Spleen (tissue), 11 donors: Measurements from ENCODE around the gene PRKG1. TPM values are rescaled to one million over a fixed set of nuclear protein-coding genes. Genes with fewer than 3 reads are reported as not detected.

Experiments used
- DNase-seq: peaks from one replicate; pipeline ENCODE4 v3.0.0-alpha.2; 2020
- H3K27ac ChIP-seq, 8 donors: fragments of 200-600 bp; sonication (generic) in 7 of 8; 1 replicate in 4 of 8; 2 replicates in 4 of 8; pipeline versions ENCODE4 v1.5.0 to v1.8.0; 2016 to 2021; ENCODE audit warnings: inconsistent platforms in 4 of 8, mild to moderate bottlenecking in 4 of 8, moderate library complexity in 1 of 8
- H3K27me3 ChIP-seq, 7 donors: fragments of 200-600 bp; sonication (generic) in 6 of 7; replicated peaks in 1 of 7; 1 replicate in 4 of 7; 2 replicates in 3 of 7; pipeline versions ENCODE4 v1.5.0 to v1.8.0; 2016 to 2021; ENCODE audit warnings: inconsistent platforms in 3 of 7, mild to moderate bottlenecking in 1 of 7
- H3K36me3 ChIP-seq, 6 donors: fragments of 200-600 bp; sonication (generic) in 5 of 6; 1 replicate in 4 of 6; 2 replicates in 2 of 6; pipeline versions ENCODE4 v1.5.0 to v1.8.0; 2016 to 2021; ENCODE audit warnings: inconsistent platforms in 2 of 6
- H3K4me1 ChIP-seq, 6 donors: fragments of 200-600 bp; sonication (generic) in 5 of 6; 1 replicate in 3 of 6; 2 replicates in 3 of 6; pipeline versions ENCODE4 v1.5.0 to v1.8.0; 2016 to 2021; ENCODE audit warnings: inconsistent platforms in 3 of 6
- H3K4me3 ChIP-seq, 8 donors: fragments of 200-600 bp; sonication (generic) in 7 of 8; 1 replicate in 4 of 8; 2 replicates in 4 of 8; pipeline versions ENCODE4 v1.5.0 to v1.8.0; 2016 to 2021; ENCODE audit warnings: inconsistent platforms in 4 of 8, mild to moderate bottlenecking in 4 of 8, moderate library complexity in 2 of 8
- H3K9me3 ChIP-seq, 8 donors: fragments of 200-600 bp; sonication (generic) in 7 of 8; 1 replicate in 4 of 8; 2 replicates in 4 of 8; pipeline versions ENCODE4 v1.5.0 to v1.8.0; 2016 to 2021; ENCODE audit warnings: inconsistent platforms in 4 of 8
- CTCF ChIP-seq, 11 experiments: fragments of 200-600 bp in 7 of 11; fragments of 450-650 bp in 4 of 11; sonication (generic) in 4 of 11; IDR thresholded peaks in 8 of 11; conservative IDR thresholded peaks in 3 of 11; 1 replicate in 7 of 11; 2 replicates in 4 of 11; pipeline versions ENCODE4 v1.4.0 to v1.8.0; 2016 to 2021; ENCODE audit warnings: antibody characterized with exemption in 11 of 11, inconsistent platforms in 4 of 11, mild to moderate bottlenecking in 1 of 11
- POLR2A ChIP-seq, 3 donors: fragments of 450-650 bp; IDR thresholded peaks; one replicate each; pipeline ENCODE4 v1.5.1; 2017; ENCODE audit warnings: antibody characterized with exemption in 3 of 3, mild to moderate bottlenecking in 1 of 3
- POLR2AphosphoS5 ChIP-seq, 3 donors: sonication (generic); formaldehyde crosslinking; IDR thresholded peaks; one replicate each; pipeline ENCODE4 v1.5.1; 2017; ENCODE audit warnings: antibody characterized with exemption in 3 of 3
- WGBS, 5 donors: extraction: QIAGEN DNeasy Blood & Tissue Kit in 3 of 5; methylation state at CpG; one replicate each; pipeline versions ENCODE4 v1.1.5 to v1.1.7; 2013 to 2018; 5-methylcytosine and 5-hydroxymethylcytosine counted together
- intact Hi-C: fragments of 100-400 bp; cut with DNase I; formaldehyde crosslinking; loops from one replicate; pipeline ENCODE4 v1.15.0; 2023; ENCODE audit warnings: low total_unique reads
- polyA plus RNA-seq, 3 donors: library from polyadenylated mRNA; stranded (reverse); fragments of 200-250 nt; gene quantifications; one replicate each; pipeline ENCODE4 v1.2.1, GENCODE V29; 2013
- total RNA-seq, 7 donors: library from RNA; depleted of rRNA in 3 of 7; stranded (reverse); fragments of >200 nt in 3 of 7; fragmentation: NEBNext Ultra II Directional in 4 of 7; extraction: Animal tissue kit (Norgen Biotek cat#: 25700) in 4 of 7; gene quantifications; one replicate each; pipeline versions ENCODE4 v1.1.0 to v1.2.1, GENCODE V29; 2016 to 2021
- donor health status: healthy with polysubstance abuse.
- donor health status: DM: no; HTN: no; CAD: no; lungs with moderate emphysema.
- donor health status: DM: no; HTN: no; CAD: no.
- donor health status: Bipolar disorder and iron deficiency.
- donor health status: healthy.
- donor health status: DM: no; HTN: no; CAD: no.
- donor health status: DM: yes; HTN: yes; CAD: no.

Gene PRKG1
- total and polyA plus RNA-seq, 10 donors = 0.65 to 10.5 (median 7.2) TPM

- intact Hi-C loops = no loop called here
- Histone ChIP-seq H3K4me1 (no peaks in the 10 kb centered on the region), H3K27ac (no peak overlapping the region), H3K27me3 (no peaks in the 10 kb centered on the region), H3K9me3 (no peaks in the 10 kb centered on the region), H3K4me3 (no peak overlapping the region), H3K36me3 (no peaks in the 10 kb centered on the region)
- no peak for DNase-seq
- WGBS, 5 donors = 59 to 82% (median 70%) methylated on average over 5 of the region's 5 CpGs
- no peak for TF ChIP-seq POLR2AphosphoS5 (IDR thresholded peaks at IDR 0.05)
These were observed 924.8 kb downstream of the PRKG1 start for GRCh38 chr10:51999096-51999495.

- Histone ChIP-seq H3K36me3 (no peaks in the 10 kb centered on the region), H3K9me3 (peaks cover 0 to 12% (median 6%) of the 10 kb centered on the region in 8 donors), H3K27ac (no peak overlapping the region), H3K4me1 (no peaks in the 10 kb centered on the region), H3K4me3 (no peak overlapping the region), H3K27me3 (no peaks in the 10 kb centered on the region)
- 42 to 50% (median 48%) methylated on average over 5 of the region's 5 CpGs for WGBS, 5 donors
- intact Hi-C loops = no loop called here
- TF ChIP-seq CTCF (IDR thresholded peaks at IDR 0.05 in 8 of 11, conservative IDR thresholded peaks at IDR 0.05 in 3 of 11) (peak in 6 of 11 experiments; percentile 20 to 45 (median 38)), POLR2AphosphoS5 (IDR thresholded peaks at IDR 0.05) (no peak), POLR2A (IDR thresholded peaks at IDR 0.05) (no peak)
- DNase-seq = no peak
These were observed 930.2 kb downstream of the PRKG1 start for GRCh38 chr10:52004342-52004949.

GRCh38 chr10:52007091-52007490 is 932.8 kb downstream of the PRKG1 start:
- TF ChIP-seq CTCF (IDR thresholded peaks at IDR 0.05 in 8 of 11, conservative IDR thresholded peaks at IDR 0.05 in 3 of 11) = no peak
- no peak for TF ChIP-seq POLR2AphosphoS5 (IDR thresholded peaks at IDR 0.05)
- TF ChIP-seq POLR2A (IDR thresholded peaks at IDR 0.05) = no peak
- no peak overlapping the region for H3K27ac ChIP-seq
- WGBS, 5 donors = 79 to 96% (median 82%) methylated on average over 2 of the region's 2 CpGs
- peaks cover 0 to 15% (median 8%) of the 10 kb centered on the region in 8 donors for H3K9me3 ChIP-seq
- no peak for DNase-seq
- H3K4me3 ChIP-seq = no peak overlapping the region
- H3K36me3 ChIP-seq = no peaks in the 10 kb centered on the region
- H3K4me1 ChIP-seq = no peaks in the 10 kb centered on the region
- H3K27me3 ChIP-seq = no peaks in the 10 kb centered on the region
- intact Hi-C loops = no loop called here

GRCh38 chr10:52011118-52011517 is 936.8 kb downstream of the PRKG1 start:
- H3K4me3 ChIP-seq = no peak overlapping the region
- peaks cover 0 to 36% (median 18%) of the 10 kb centered on the region in 8 donors for H3K9me3 ChIP-seq
- H3K4me1 ChIP-seq = no peaks in the 10 kb centered on the region
- no peaks in the 10 kb centered on the region for H3K36me3 ChIP-seq
- no peaks in the 10 kb centered on the region for H3K27me3 ChIP-seq
- 85 to 97% (median 90%) methylated on average over 1 of the region's 1 CpG for WGBS, 5 donors
- DNase-seq = no peak
- intact Hi-C loops = no loop called here
- no peak for TF ChIP-seq CTCF (IDR thresholded peaks at IDR 0.05 in 8 of 11, conservative IDR thresholded peaks at IDR 0.05 in 3 of 11)
- no peak for TF ChIP-seq POLR2AphosphoS5 (IDR thresholded peaks at IDR 0.05)
- no peak for TF ChIP-seq POLR2A (IDR thresholded peaks at IDR 0.05)
- no peak overlapping the region for H3K27ac ChIP-seq
